SK-N-SH (cell line): ENCODE data around the gene RBMY1A1. TPM values are rescaled to one million over a fixed set of nuclear protein-coding genes. Genes with fewer than 3 reads are reported as not detected.
"Not testable (repeated sequence)": the region's sequence is repeated elsewhere in the genome, so short reads cannot be mapped to it uniquely, and the experiment has no call there.

Source experiments
- CTCF ChIA-PET: fragments of 300-600, 350-600 bp; formaldehyde crosslinking; extraction: SDS; loops from one replicate; lab custom pipeline; 2021; lab: Yijun Ruan, JAX
- POLR2A ChIA-PET: fragments of 350-600 bp; sonication (Branson Sonifier 250); formaldehyde crosslinking; extraction: SDS; loops from one replicate; lab custom pipeline; 2020; ENCODE audit warnings: antibody characterized with exemption, inconsistent platforms; lab: Yijun Ruan, JAX
- DNase-seq: peaks from one replicate; pipeline ENCODE4 v3.0.0; 2012
- H2AFZ ChIP-seq: fragments of 200-600 bp; sonication (generic); 2 replicates; pipeline ENCODE4 v1.8.1; 2016; ENCODE audit warnings: antibody characterized with exemption, mild to moderate bottlenecking, low read depth
- H3F3A ChIP-seq: fragments of 200-600 bp; sonication (generic); replicated peaks from 2 replicates; pipeline ENCODE3; 2016; ENCODE audit warnings: antibody characterized with exemption, mild to moderate bottlenecking; ENCODE audit not compliant: insufficient read depth
- H3K27ac ChIP-seq, 2 experiments: fragments of 200-500 bp in 1 of 2; fragments of 200-600 bp in 1 of 2; sonication (Bioruptor generic) in 1 of 2; sonication (generic), shearing (Covaris generic) in 1 of 2; 2 replicates each; pipeline versions ENCODE4 v1.5.1 to v1.6.1; 2014 to 2016; ENCODE audit warnings: low read depth in 2 of 2, inconsistent platforms in 1 of 2, low read length in 1 of 2, mild to moderate bottlenecking in 1 of 2, mixed read lengths in 1 of 2
- H3K27me3 ChIP-seq: fragments of 200-600 bp; sonication (generic), shearing (Covaris generic); 2 replicates; pipeline ENCODE4 v1.6.1; 2016; ENCODE audit warnings: mixed run types; ENCODE audit not compliant: insufficient read depth
- H3K36me3 ChIP-seq, 2 experiments: fragments of 200-500 bp in 1 of 2; fragments of 200-600 bp in 1 of 2; sonication (Bioruptor generic) in 1 of 2; sonication (generic) in 1 of 2; replicated peaks in 1 of 2; 2 replicates each; pipeline versions ENCODE3 to v1.5.1; 2014 to 2016; ENCODE audit warnings: low read length in 1 of 2, mild to moderate bottlenecking in 1 of 2; ENCODE audit not compliant: insufficient read depth in 2 of 2, control insufficient read depth in 1 of 2
- H3K4me1 ChIP-seq, 2 experiments: fragments of 200-500 bp in 1 of 2; fragments of 200-600 bp in 1 of 2; sonication (Bioruptor generic) in 1 of 2; sonication (generic), shearing (Covaris generic) in 1 of 2; 2 replicates each; pipeline versions ENCODE4 v1.5.1 to v1.6.1; 2014 to 2016; ENCODE audit warnings: low read depth in 1 of 2, low read length in 1 of 2, mixed run types in 1 of 2; ENCODE audit not compliant: insufficient read depth in 2 of 2, control insufficient read depth in 1 of 2
- H3K4me2 ChIP-seq: fragments of 200-600 bp; sonication (generic), shearing (Covaris generic); 2 replicates; pipeline ENCODE4 v1.6.1; 2017; ENCODE audit warnings: mixed run types
- H3K4me3 ChIP-seq, 2 experiments: fragments of 200-500 bp in 1 of 2; fragments of 200-600 bp in 1 of 2; sonication (Bioruptor generic) in 1 of 2; sonication (generic), shearing (Covaris generic) in 1 of 2; 2 replicates each; pipeline versions ENCODE4 v1.5.1 to v1.8.1; 2014 to 2016; ENCODE audit warnings: low read depth in 2 of 2, inconsistent platforms in 1 of 2, low read length in 1 of 2, mild to moderate bottlenecking in 1 of 2, mixed read lengths in 1 of 2, moderate library complexity in 1 of 2
- H3K79me2 ChIP-seq: fragments of 200-600 bp; sonication (generic); 2 replicates; pipeline ENCODE4 v1.8.1; 2017; ENCODE audit warnings: mild to moderate bottlenecking; ENCODE audit not compliant: insufficient read depth
- H3K9ac ChIP-seq: fragments of 200-600 bp; sonication (generic); 2 replicates; pipeline ENCODE4 v1.6.1; 2017; ENCODE audit warnings: mixed run types
- H3K9me2 ChIP-seq: fragments of 200-600 bp; sonication (generic); 2 replicates; pipeline ENCODE4 v1.6.1; 2017; ENCODE audit warnings: mixed run types
- H3K9me3 ChIP-seq: fragments of 200-600 bp; sonication (generic); 2 replicates; pipeline ENCODE4 v1.6.1; 2017; ENCODE audit warnings: mixed run types, mild to moderate bottlenecking, moderate library complexity
- H4K20me1 ChIP-seq: fragments of 200-600 bp; sonication (generic); 2 replicates; pipeline ENCODE4 v1.6.1; 2017; ENCODE audit warnings: mild to moderate bottlenecking, mixed run types; ENCODE audit not compliant: insufficient read depth
- TAF1 ChIP-seq: IDR thresholded peaks from 2 replicates; pipeline ENCODE4 v1.6.1; 2012; ENCODE audit warnings: low read depth, mild to moderate bottlenecking, low read length, moderate library complexity, borderline replicate concordance
- WGBS: methylation state at CpG from one replicate; pipeline ENCODE4 v1.1.6; 2017; ENCODE audit warnings: low lambda C conversion rate; 5-methylcytosine and 5-hydroxymethylcytosine counted together
- polyA plus RNA-seq, 3 experiments: library from polyadenylated mRNA; depleted of rRNA; stranded (reverse); fragments of >200 nt; gene quantifications; 2 replicates each; pipeline ENCODE4 v1.2.3, GENCODE V29; 2012

RBMY1A1 gene
- polyA plus RNA-seq (2012; rRNA removed) = not detected in 2 replicates
- polyA plus RNA-seq (2012; cell fraction: cytosol; rRNA removed) = not detected in 2 replicates
- polyA plus RNA-seq (2012; cell fraction: nucleus; rRNA removed) = not detected in 2 replicates

DNA sequence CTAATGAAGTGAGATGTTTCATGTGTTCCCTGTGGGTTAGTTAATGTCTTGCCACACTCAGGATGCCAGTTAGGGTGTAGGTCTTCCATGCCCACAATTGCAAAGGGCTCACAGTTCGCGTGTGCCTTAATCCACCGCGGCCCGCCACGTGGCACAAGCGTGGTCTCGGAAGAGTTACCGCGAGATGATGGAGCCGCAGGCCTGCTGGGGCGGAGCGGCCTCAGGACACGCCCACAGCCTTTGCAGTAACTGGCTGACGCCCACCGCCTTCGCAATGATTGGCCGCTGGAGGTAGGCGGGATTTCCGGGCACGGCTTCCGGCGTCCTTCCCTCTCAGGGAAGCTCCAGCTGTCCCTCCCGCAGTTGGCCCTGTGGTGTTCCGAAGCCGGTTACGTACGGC is at the start of gene RBMY1A1:
Gene RBMY1A1 (plus strand): TSS at position 301 of the 400 bp plus-strand sequence. CDS start 2,013 bp downstream, outside the sequence.
- H3K27me3 ChIP-seq, H3F3A ChIP-seq, H3K9me2 ChIP-seq, H2AFZ ChIP-seq, H3K4me2 ChIP-seq, H3K4me3 ChIP-seq, H3K4me1 ChIP-seq, CTCF ChIA-PET, H3K79me2 ChIP-seq, H3K9me3 ChIP-seq, H3K27ac ChIP-seq, H4K20me1 ChIP-seq, H3K36me3 ChIP-seq, H3K9ac ChIP-seq, DNase-seq, POLR2A ChIA-PET: not testable (repeated sequence)
- no CpG with 5 or more reads among the region's 28 CpGs for WGBS

DNA sequence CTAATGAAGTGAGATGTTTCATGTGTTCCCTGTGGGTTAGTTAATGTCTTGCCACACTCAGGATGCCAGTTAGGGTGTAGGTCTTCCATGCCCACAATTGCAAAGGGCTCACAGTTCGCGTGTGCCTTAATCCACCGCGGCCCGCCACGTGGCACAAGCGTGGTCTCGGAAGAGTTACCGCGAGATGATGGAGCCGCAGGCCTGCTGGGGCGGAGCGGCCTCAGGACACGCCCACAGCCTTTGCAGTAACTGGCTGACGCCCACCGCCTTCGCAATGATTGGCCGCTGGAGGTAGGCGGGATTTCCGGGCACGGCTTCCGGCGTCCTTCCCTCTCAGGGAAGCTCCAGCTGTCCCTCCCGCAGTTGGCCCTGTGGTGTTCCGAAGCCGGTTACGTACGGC is 23.6 kb upstream of the RBMY1A1 start, which contains the start of gene RBMY1B:
Gene RBMY1B (plus strand): TSS at position 301 of the 400 bp plus-strand sequence. CDS start 2,013 bp downstream, outside the sequence.
- WGBS = no CpG with 5 or more reads among the region's 28 CpGs
- H3K27ac ChIP-seq, H3K4me1 ChIP-seq, H3K36me3 ChIP-seq, H4K20me1 ChIP-seq, CTCF ChIA-PET, H3K27me3 ChIP-seq, H3K4me2 ChIP-seq, H2AFZ ChIP-seq, H3K9me3 ChIP-seq, DNase-seq, H3K9me2 ChIP-seq, POLR2A ChIA-PET, H3K79me2 ChIP-seq, H3K4me3 ChIP-seq, H3K9ac ChIP-seq, H3F3A ChIP-seq: not testable (repeated sequence)

DNA sequence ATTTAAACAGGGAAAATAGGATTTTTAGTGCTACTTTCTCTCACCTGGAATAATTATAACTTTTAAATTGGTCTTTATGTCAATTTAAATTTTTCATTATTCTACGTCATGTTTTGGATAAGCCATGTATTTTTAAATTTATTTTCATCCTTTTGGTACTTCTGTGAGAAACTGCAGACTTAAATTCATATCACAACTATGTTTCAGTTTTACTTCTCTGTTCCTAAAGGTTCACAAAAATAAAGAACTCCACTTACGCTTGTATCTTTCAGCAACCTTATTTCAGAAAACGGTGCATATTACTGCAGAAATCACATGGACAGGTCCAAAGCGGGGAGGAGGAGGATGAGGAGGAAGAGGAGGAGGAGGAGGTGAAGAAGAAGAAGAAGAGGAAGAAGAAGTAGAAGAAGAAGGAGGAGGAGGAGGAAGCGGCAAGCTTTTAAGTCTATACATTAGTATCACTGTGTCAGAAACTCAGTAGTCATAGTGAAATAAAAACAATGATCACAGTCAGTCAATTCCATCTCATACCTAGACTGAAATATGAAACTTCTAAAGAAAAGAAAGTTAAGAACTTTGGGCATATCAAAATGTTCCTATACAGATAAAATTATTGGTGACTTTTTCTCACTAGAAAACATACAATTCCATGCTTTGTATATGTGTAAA is 24.8 kb downstream of the RBMY1A1 start:
- H3K36me3 ChIP-seq, H3K79me2 ChIP-seq, H3K27me3 ChIP-seq, H2AFZ ChIP-seq, H3K9me2 ChIP-seq, POLR2A ChIA-PET, DNase-seq, H3K4me1 ChIP-seq, H3K9ac ChIP-seq, CTCF ChIA-PET, H3K4me3 ChIP-seq, H3K9me3 ChIP-seq, H3F3A ChIP-seq, H4K20me1 ChIP-seq, H3K27ac ChIP-seq, H3K4me2 ChIP-seq: not testable (repeated sequence)
- WGBS = no CpG with 5 or more reads among the region's 5 CpGs

DNA sequence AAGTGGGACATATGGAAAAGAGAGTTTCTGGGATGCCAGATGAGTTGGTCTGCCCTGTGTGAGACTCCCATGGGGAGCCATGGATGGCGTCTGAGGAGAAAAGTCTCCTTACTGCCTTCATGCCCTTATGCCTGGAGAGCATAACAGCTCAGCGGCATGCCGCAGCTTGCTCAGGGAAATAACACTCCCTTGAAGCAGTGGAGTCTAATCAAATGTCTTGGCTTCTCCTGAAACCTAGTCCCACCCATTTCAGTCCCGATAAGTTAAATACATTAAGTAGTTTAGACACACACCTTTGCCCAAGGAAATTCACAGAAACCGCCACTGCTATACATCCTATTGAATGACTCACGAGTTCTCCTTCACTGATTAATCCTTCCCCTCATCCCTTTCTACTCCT is 50.8 kb downstream of the RBMY1A1 start:
- ChIA-PET POLR2A (no interaction called here), CTCF (no interaction called here)
- Histone ChIP-seq H3K36me3 (no peaks in the 10 kb centered on the region), H3K9me3 (no peaks in the 10 kb centered on the region), H3K4me3 (no peak overlapping the region), H3K27me3 (no peaks in the 10 kb centered on the region), H3K27ac (no peak overlapping the region), H3K4me1 (no peaks in the 10 kb centered on the region), H2AFZ (no peak overlapping the region), H3K9me2 (no peaks in the 10 kb centered on the region), H4K20me1 (no peaks in the 10 kb centered on the region), H3K4me2 (no peak overlapping the region), H3K79me2 (no peaks in the 10 kb centered on the region), H3F3A (no peaks in the 10 kb centered on the region), H3K9ac (no peak overlapping the region)
- no peak for TF ChIP-seq TAF1
- no peak for DNase-seq
- WGBS = no CpG with 5 or more reads among the region's 6 CpGs

DNA sequence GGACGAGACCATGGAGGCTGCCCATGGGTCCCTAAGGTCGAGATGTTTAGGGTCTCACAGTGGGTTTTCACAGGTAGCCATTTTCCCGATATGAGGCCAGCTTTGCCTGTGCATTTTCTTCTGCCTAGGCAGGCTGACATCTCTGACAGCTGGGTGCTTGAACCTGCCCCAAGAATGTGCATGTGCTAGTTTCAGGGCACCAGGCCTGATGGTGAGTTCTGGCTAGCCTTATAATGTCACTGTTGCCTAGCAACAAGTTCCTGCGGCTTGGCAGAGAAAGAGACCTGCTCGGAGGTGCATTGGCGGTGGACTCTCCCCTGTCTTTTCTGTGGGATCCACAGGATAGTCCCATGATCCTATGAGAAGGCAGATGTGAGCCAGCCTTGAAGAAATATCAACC is 51.8 kb downstream of the RBMY1A1 start:
- CTCF ChIA-PET, H3K4me3 ChIP-seq, H3K4me1 ChIP-seq, H3K36me3 ChIP-seq, H3K9ac ChIP-seq, H3F3A ChIP-seq, H3K9me3 ChIP-seq, H3K4me2 ChIP-seq, H3K9me2 ChIP-seq, H4K20me1 ChIP-seq, H3K79me2 ChIP-seq, H2AFZ ChIP-seq, DNase-seq, H3K27me3 ChIP-seq, H3K27ac ChIP-seq, POLR2A ChIA-PET: not testable (repeated sequence)
- no CpG with 5 or more reads among the region's 6 CpGs for WGBS
